OCI-LY7 (cell line): ENCODE data around the gene ASS1. TPM values are rescaled to one million over a fixed set of nuclear protein-coding genes. Genes with fewer than 3 reads are reported as not detected.

Experiments used
- BruUV-seq: library from RNA; stranded (reverse); fragments of 400-500 nt; replicated peaks from 2 replicates; lab custom pipeline; 2021; lab: Mats Ljungman, UMichigan
- CTCF ChIA-PET: fragments of 300-600 bp; sonication (Branson Sonifier 250); formaldehyde crosslinking; loops from one replicate; lab custom pipeline; 2022; ENCODE audit warnings: antibody characterized with exemption; ENCODE audit not compliant: unreplicated experiment; lab: Charles Lee
- POLR2A ChIA-PET: fragments of 300-600 bp; sonication (Branson Sonifier 250); formaldehyde crosslinking; loops from one replicate; lab custom pipeline; 2022; ENCODE audit warnings: antibody characterized with exemption; lab: Charles Lee
- DNase-seq: peaks from one replicate; pipeline ENCODE4 v3.0.0-alpha.2; 2015; ENCODE audit warnings: low spot score
- H2AFZ ChIP-seq: fragments of 200-600 bp; sonication (generic), shearing (Covaris generic); 2 replicates; pipeline ENCODE4 v1.6.1; 2014; ENCODE audit warnings: mild to moderate bottlenecking, antibody characterized with exemption, low read length, moderate library complexity
- H3K27ac ChIP-seq: fragments of 200-600 bp; sonication (generic); 2 replicates; pipeline ENCODE4 v1.5.1; 2014; ENCODE audit warnings: mixed run types, low read depth, mild to moderate bottlenecking, moderate library complexity, low read length, inconsistent platforms; ENCODE audit not compliant: poor library complexity, severe bottlenecking
- H3K36me3 ChIP-seq: fragments of 200-600 bp; sonication (generic); 2 replicates; pipeline ENCODE4 v1.6.1; 2014; ENCODE audit warnings: mild to moderate bottlenecking, antibody characterized with exemption, low read length, moderate library complexity, mixed read lengths; ENCODE audit not compliant: insufficient read depth
- H3K4me1 ChIP-seq: fragments of 200-600 bp; sonication (generic); 2 replicates; pipeline ENCODE4 v1.5.1; 2014; ENCODE audit warnings: mild to moderate bottlenecking, low read length; ENCODE audit not compliant: insufficient read depth, poor library complexity, severe bottlenecking
- H3K4me2 ChIP-seq: fragments of 200-600 bp; sonication (generic); 2 replicates; pipeline ENCODE4 v1.6.1; 2014; ENCODE audit warnings: mild to moderate bottlenecking, low read length
- H3K4me3 ChIP-seq: fragments of 200-600 bp; sonication (generic); 2 replicates; pipeline ENCODE4 v1.5.1; 2014; ENCODE audit warnings: mild to moderate bottlenecking, low read depth, low read length; ENCODE audit not compliant: poor library complexity, severe bottlenecking
- H3K79me2 ChIP-seq: fragments of 200-600 bp; sonication (generic); 2 replicates; pipeline ENCODE4 v1.6.1; 2016; ENCODE audit warnings: low read depth, mild to moderate bottlenecking, low read length, moderate library complexity, mixed read lengths; ENCODE audit not compliant: insufficient read depth
- H3K9me2 ChIP-seq: fragments of 200-600 bp; sonication (generic); 2 replicates; pipeline ENCODE4 v1.6.1; 2016; ENCODE audit warnings: mild to moderate bottlenecking, low read length, mixed read lengths; ENCODE audit not compliant: insufficient read depth
- H3K9me3 ChIP-seq: fragments of 200-600 bp; sonication (generic); 2 replicates; pipeline ENCODE4 v1.6.1; 2014; ENCODE audit warnings: mild to moderate bottlenecking, mixed run types, low read length, mixed read lengths
- H4K20me1 ChIP-seq: fragments of 200-600 bp; sonication (generic); 2 replicates; pipeline ENCODE4 v1.6.1; 2014; ENCODE audit warnings: mild to moderate bottlenecking, antibody characterized with exemption, low read length, moderate library complexity, mixed read lengths; ENCODE audit not compliant: insufficient read depth
- EZH2phosphoT487 ChIP-seq: fragments of 200-600 bp; sonication (generic); IDR thresholded peaks from 2 replicates; pipeline ENCODE4 v1.6.1; 2018; ENCODE audit warnings: low read depth, borderline replicate concordance, mild to moderate bottlenecking, mixed run types, antibody characterized with exemption, low read length, moderate library complexity, mixed read lengths
- intact Hi-C: fragments of 100-400 bp; cut with micrococcal nuclease; formaldehyde crosslinking; loops from one replicate; pipeline ENCODE4 v1.10.0; 2022; ENCODE audit not compliant: unreplicated experiment
- total RNA-seq, 2 experiments: library from RNA; depleted of rRNA in 1 of 2; stranded (reverse); fragments of >200 nt in 1 of 2; shearing (Covaris generic) in 1 of 2; gene quantifications; 2 replicates each; pipeline ENCODE4 v1.2.3, GENCODE V29; 2014 to 2022
- TF ChIP-seq, protein P1 (sequence below): fragments of 200-600 bp; sonication (generic); conservative IDR thresholded peaks from 2 replicates; pipeline ENCODE4 v1.5.1; 2014; ENCODE audit warnings: mild to moderate bottlenecking, antibody characterized with exemption, low read length, moderate library complexity, mixed read lengths

ASS1 gene
- total RNA-seq, 2 experiments from 2014 or later: 0.70 to 16.3 TPM

DNA sequence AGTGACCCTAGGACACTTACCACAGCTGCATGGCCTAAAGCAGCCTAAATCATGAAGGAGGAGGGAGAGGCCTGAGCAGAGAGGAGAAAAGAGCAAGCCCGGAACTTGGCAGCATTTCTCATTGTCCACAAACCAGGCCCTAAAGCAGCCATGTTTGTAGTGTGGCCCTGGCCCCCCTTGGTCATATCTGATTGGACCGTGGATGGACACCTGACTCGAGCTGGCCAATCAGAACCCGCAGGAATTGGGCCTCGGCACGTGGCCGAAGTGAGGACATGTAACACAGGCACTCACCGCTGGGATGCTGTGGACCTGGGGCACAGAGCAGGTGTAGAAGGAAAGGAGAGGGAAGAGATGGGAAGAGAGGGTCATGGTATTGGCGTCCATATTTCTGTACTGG, 56.9 kb downstream of the ASS1 start:
- intact Hi-C loops: no loop called here
- Histone ChIP-seq H3K79me2 (no peaks in the 10 kb centered on the region), H3K4me2 (no peak overlapping the region), H3K4me3 (no peak overlapping the region), H3K27ac (no peak overlapping the region), H3K36me3 (no peaks in the 10 kb centered on the region), H2AFZ (no peak overlapping the region), H4K20me1 (no peaks in the 10 kb centered on the region), H3K4me1 (no peaks in the 10 kb centered on the region), H3K9me3 (no peaks in the 10 kb centered on the region), H3K9me2 (no peaks in the 10 kb centered on the region)
- no peak for DNase-seq
- TF ChIP-seq, protein P1, sequence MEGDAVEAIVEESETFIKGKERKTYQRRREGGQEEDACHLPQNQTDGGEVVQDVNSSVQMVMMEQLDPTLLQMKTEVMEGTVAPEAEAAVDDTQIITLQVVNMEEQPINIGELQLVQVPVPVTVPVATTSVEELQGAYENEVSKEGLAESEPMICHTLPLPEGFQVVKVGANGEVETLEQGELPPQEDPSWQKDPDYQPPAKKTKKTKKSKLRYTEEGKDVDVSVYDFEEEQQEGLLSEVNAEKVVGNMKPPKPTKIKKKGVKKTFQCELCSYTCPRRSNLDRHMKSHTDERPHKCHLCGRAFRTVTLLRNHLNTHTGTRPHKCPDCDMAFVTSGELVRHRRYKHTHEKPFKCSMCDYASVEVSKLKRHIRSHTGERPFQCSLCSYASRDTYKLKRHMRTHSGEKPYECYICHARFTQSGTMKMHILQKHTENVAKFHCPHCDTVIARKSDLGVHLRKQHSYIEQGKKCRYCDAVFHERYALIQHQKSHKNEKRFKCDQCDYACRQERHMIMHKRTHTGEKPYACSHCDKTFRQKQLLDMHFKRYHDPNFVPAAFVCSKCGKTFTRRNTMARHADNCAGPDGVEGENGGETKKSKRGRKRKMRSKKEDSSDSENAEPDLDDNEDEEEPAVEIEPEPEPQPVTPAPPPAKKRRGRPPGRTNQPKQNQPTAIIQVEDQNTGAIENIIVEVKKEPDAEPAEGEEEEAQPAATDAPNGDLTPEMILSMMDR: no peak
- no peak for TF ChIP-seq EZH2phosphoT487
- no TSS peak for BruUV-seq
- ChIA-PET CTCF (no interaction called here), POLR2A (interaction anchor here (0.6 kb wide), 1 partner anchor 153 kb away, joined by 3 read pairs; no protein-coding TSS in a partner anchor)

DNA sequence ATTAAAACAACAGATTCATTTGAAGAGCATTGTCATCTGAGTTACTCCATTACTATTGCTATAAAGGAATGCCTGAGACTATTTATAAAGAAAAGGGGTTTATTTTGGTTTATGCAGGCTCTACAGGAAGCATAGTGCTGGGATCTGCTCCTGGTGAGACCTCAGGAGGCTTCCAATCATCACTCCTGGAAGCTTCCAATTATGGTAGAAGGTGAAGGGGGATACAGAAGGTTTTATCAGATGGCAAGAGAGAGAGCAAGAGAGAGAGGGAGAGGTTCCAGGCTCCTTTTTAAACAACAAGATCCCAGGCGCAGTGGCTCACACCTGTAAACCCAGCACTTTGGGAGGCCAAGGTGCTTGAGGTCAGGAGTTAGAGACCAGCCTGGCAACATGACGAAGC, 63.5 kb downstream of the ASS1 start:
- H3K4me1 ChIP-seq: no peaks in the 10 kb centered on the region
- H2AFZ ChIP-seq: no peak overlapping the region
- no peaks in the 10 kb centered on the region for H3K79me2 ChIP-seq
- TF ChIP-seq, protein P1: no peak
- TF ChIP-seq EZH2phosphoT487: no peak
- no TSS peak for BruUV-seq
- DNase-seq: no peak
- no peaks in the 10 kb centered on the region for H4K20me1 ChIP-seq
- H3K4me3 ChIP-seq: no peak overlapping the region
- POLR2A ChIA-PET: no interaction called here
- no peaks in the 10 kb centered on the region for H3K36me3 ChIP-seq
- H3K27ac ChIP-seq: no peak overlapping the region
- CTCF ChIA-PET: no interaction called here
- intact Hi-C loops: no loop called here
- no peak overlapping the region for H3K4me2 ChIP-seq
- no peaks in the 10 kb centered on the region for H3K9me2 ChIP-seq
- no peaks in the 10 kb centered on the region for H3K9me3 ChIP-seq

DNA sequence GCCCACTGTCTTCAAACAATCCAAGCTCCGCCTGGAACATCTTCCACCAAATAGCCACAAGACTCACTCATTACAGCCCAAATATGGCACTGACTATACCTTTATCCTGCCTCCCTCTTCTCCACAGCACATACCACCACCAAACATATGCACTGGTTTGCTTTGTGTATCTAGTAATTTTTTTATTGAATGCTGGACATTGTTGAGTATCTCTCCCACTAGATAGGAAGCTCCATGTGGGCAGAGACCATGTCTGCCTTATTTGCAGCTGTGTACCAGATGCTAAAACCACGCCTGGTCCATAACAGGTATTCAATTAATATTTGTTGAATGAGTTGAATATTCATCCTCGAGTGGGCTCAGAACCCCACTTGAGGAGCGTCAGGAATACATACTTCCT, 67.4 kb downstream of the ASS1 start:
- ChIA-PET POLR2A (no interaction called here), CTCF (no interaction called here)
- no peaks in the 10 kb centered on the region for H3K36me3 ChIP-seq
- H3K9me2 ChIP-seq: no peaks in the 10 kb centered on the region
- no TSS peak for BruUV-seq
- H2AFZ ChIP-seq: no peak overlapping the region
- H3K4me3 ChIP-seq: no peak overlapping the region
- no peaks in the 10 kb centered on the region for H3K4me1 ChIP-seq
- intact Hi-C loops: no loop called here
- DNase-seq: no peak
- no peaks in the 10 kb centered on the region for H3K9me3 ChIP-seq
- H4K20me1 ChIP-seq: no peaks in the 10 kb centered on the region
- TF ChIP-seq, protein P1: no peak
- no peak for TF ChIP-seq EZH2phosphoT487
- H3K79me2 ChIP-seq: no peaks in the 10 kb centered on the region
- no peak overlapping the region for H3K27ac ChIP-seq
- H3K4me2 ChIP-seq: no peak overlapping the region
